NCI-H1092 treated with DMSO at 0.1 percent for 48 hours (cell line): Measurements from ENCODE around the gene HIRIP3.

Source experiments
- DNase-seq: peaks from one replicate; lab custom pipeline; 2025; lab: John Stamatoyannopoulos, UW

The HIRIP3 gene

DNA sequence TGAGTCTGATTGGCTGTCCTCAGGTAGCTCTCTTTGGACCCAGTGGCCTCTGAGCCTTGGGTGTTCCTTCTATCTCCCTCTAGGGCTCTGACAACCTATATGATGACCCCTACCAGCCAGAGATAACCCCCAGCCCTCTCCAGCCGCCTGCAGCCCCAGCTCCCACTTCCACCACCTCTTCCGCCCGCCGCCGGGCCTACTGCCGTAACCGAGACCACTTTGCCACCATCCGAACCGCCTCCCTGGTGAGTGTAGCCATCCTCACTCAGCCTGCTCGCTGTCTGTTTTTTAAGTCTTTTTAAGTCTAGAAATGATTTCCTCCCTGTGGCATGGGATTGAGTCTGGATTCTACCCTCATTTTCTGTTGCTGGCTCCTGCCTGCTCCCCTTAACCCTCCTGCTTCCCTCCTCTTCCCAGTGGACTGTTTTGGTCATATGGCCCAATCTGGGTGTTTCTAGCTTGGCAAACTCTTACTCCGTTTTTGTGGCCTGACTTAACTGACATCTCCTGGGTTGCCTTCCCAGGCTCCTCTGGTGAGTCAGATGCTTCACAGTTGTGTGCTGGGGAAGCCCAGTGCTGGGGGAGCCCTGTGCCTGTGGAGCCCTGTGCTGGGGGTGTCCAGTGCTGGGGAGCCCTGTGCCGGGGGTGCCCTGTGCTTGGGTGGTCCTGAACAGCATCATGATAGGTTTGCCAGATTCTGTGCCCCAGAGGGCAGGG lies 11.8 kb downstream of the HIRIP3 start:
- no peak for DNase-seq

GRCh38 chr16:29982560-29983419 lies 12.6 kb downstream of the HIRIP3 start:
- no peak for DNase-seq

DNA sequence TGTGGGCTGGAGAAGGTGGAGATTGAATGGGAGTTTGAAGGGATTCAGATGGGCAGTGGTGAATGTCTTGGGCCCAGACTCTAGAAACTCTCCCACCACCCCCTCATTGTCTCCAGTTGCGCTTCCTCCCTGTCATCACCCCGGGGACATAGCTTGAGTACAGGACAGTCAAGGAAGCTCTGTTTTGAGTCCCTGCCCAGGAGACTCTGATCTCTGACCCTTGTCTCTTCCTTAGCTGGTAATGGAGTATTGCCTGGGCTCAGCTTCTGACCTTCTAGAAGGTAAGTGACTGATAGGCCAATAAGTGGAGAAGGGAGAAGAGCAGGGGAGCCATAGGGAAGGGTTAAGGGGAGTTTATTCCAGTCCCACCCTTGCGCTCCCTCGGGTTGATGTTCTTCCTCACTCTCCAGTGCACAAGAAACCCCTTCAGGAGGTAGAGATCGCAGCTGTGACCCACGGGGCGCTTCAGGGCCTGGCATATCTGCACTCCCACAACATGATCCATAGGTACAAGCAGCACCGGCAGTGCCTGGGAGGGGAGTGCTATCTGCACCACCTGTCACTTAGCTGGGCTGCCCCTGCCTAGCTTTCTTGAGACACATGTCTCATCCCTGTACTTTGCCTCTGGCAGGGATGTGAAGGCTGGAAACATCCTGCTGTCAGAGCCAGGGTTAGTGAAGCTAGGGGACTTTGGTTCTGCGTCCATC lies 16.7 kb downstream of the HIRIP3 start:
- no peak for DNase-seq

GRCh38 chr16:29978081-29978480 lies 17.3 kb downstream of the HIRIP3 start:
- no peak for DNase-seq

- DNase-seq: no peak
Measured at GRCh38 chr16:29977063-29977825, 18.2 kb downstream of the HIRIP3 start.

GRCh38 chr16:29975811-29976511 lies 19.5 kb downstream of the HIRIP3 start:
- DNase-seq: no peak

DNA sequence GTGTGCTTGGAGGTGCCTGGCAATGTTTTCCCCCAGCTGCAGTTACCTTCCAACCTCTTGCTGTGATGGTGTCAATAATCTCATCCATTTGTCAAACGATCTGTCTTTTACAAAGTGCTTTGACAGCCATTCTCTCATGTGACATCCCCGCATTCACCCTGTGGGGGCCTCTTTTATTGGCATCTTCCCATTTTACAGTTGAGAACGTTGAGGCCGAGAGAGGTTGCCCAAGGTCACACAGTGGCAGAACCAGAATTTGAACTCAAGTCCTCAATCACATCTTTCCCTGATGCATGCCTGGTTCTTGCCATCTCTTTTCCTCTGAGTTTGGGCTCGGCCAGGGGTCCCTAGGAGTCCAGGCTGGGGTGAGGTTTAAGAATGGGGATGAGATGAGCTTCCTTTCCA lies 20.3 kb downstream of the HIRIP3 start:
- DNase-seq: no peak

DNA sequence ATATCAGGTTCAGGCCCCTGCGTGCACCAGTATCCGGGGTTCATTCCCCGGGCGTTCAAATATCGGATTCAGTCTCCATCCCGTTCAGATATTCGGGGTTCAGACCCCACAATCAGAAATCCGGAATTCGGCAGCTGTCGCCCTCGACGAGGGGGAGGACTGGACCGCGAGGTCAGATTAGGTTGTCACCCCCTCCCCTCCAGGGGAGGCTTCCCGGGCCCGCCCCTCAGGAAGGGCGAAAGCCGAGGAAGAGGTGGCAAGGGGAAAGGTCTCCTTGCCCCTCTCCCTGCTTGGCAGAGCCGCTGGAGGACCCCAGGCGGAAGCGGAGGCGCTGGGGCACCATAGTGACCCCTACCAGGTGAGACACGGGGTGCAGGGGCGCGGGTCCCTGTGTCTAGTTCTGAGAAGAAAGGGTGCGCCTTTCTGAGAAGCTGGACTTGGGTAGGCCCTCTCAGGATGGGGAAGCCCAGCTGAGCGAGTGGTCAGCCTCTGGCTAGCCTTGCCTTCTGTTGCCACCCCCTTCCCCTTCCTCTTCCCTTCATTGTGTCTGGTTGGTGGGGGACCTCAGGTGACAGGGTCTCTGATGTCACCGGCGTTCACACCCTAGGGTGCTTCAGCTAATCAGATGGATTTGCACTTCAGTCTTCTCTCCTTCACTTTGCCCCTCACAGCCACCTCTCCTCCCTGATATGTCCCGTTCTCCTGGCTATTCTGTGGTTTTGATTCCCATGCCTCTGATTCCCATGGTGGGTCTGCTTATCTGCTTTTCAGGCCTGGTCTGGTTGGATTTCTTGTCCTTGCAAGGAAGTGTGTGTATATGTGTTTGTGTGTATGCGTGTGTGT lies 20.9 kb downstream of the HIRIP3 start:
- DNase-seq: no peak

GRCh38 chr16:29973384-29974246 lies 21.8 kb downstream of the HIRIP3 start, which contains the start of gene TAOK2:
Gene TAOK2 (plus strand): TSS chr16:29973868. CDS start chr16:29977773, 3,905 bp downstream.
- DNase-seq: peak; percentile 98

GRCh38 chr16:29972992-29973383 lies 22.4 kb downstream of the HIRIP3 start:
- no peak for DNase-seq

GRCh38 chr16:29972500-29972899 lies 22.9 kb downstream of the HIRIP3 start:
- DNase-seq: no peak

- DNase-seq: no peak
Measured at GRCh38 chr16:29971304-29971703, 24.1 kb downstream of the HIRIP3 start.

- no peak for DNase-seq
Measured at GRCh38 chr16:29968205-29968604, 27.2 kb downstream of the HIRIP3 start.

DNA sequence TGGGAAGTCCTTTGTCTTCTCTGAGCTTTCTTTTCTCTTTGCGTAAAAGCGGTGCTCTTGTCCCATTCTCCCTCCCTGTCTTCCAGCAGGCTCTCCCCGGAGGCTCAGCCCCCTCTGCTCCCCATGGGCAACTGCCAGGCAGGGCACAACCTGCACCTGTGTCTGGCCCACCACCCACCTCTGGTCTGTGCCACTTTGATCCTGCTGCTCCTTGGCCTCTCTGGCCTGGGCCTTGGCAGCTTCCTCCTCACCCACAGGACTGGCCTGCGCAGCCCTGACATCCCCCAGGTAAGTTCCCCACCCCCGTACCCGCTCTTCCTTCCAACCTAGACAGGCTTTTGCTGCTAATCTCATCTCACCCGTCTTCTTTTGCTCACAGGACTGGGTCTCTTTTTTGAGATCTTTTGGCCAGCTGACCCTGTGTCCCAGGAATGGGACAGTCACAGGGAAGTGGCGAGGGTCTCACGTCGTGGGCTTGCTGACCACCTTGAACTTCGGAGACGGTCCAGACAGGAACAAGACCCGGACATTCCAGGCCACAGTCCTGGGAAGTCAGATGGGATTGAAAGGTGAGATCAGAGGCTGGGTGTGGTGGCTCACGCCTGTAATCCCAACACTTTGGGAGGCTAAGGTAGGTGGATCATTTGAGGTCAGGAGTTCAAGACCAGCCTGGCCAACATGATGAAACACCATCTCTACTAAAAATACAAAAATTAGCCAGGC lies 32.2 kb downstream of the HIRIP3 start:
- DNase-seq: no peak

DNA sequence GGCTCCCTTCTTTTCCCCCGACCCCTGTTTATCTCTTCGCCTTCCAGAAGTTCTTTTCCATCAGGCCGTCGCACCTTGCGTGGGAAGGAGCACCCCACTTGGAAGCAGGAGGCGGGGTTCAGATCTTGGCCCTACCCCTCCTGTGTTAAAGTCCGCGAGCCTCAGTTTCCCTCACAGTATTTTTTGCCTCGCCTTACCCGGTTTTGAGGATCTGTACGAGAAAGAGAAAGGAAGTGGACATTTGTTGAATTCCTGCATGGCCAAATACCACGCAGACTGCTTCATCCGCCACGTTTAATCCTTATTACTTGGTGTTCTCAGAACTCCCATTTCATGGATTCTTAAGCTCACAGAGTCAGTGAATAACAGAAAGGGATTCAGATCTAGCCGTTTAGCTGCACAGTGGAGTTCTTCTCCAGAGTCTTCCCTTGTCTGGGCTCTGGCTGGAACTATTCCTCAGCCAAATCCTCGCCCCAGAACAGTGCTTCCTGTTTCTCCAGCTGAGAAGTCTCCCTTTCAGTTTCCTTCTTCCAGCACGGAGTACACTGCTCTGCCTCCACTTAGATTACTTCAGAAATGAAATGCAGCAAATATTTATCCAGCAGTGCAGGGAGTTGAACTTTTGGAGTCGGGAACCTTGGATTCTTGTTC lies 32.9 kb downstream of the HIRIP3 start:
- no peak for DNase-seq

GRCh38 chr16:29961479-29962343 lies 33.7 kb downstream of the HIRIP3 start, which contains the start of gene TMEM219:
Gene TMEM219 (plus strand): TSS chr16:29962079. CDS start chr16:29963144, 1,065 bp downstream.
- peak; percentile 86 for DNase-seq

DNA sequence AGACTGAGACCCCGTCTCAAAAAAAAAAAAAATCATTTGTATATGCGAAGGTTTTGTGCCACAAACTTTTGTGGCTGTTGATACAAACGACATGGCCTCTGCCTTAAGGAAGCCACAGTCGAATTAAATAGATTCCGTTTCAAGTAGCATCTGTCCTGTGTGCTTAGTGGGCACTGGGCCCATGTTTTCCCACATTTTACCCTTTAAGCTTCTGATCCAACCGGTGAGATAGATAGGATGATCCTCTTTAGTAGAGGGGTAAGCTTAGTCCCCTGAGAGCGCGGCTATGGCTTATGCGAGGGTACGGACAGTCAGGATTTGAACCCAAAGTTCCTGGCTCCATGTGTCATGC lies 34.3 kb downstream of the HIRIP3 start:
- DNase-seq: peak; percentile 38
